Erythroblast (primary cell): ENCODE results near the gene FAM219A.
A peak's percentile ranks its signal among the peaks of the same experiment; 100 is the strongest.
"Not testable (repeated sequence)": the region's sequence is repeated elsewhere in the genome, so short reads cannot be mapped to it uniquely, and the experiment has no call there.

ENCODE experiments used
- DNase-seq, 2 experiments: peaks; one replicate each; lab custom pipeline; 2025; lab: John Stamatoyannopoulos, UW
- GATA1 ChIP-seq: IDR thresholded peaks from 2 replicates; pipeline ENCODE4 v1.6.1; 2011; ENCODE audit warnings: low read depth, mild to moderate bottlenecking, control low read depth, low read length, moderate library complexity
- POLR2A ChIP-seq: IDR thresholded peaks from 2 replicates; pipeline ENCODE4 v1.6.1; 2011; ENCODE audit warnings: mild to moderate bottlenecking, low read length

Gene FAM219A

DNA sequence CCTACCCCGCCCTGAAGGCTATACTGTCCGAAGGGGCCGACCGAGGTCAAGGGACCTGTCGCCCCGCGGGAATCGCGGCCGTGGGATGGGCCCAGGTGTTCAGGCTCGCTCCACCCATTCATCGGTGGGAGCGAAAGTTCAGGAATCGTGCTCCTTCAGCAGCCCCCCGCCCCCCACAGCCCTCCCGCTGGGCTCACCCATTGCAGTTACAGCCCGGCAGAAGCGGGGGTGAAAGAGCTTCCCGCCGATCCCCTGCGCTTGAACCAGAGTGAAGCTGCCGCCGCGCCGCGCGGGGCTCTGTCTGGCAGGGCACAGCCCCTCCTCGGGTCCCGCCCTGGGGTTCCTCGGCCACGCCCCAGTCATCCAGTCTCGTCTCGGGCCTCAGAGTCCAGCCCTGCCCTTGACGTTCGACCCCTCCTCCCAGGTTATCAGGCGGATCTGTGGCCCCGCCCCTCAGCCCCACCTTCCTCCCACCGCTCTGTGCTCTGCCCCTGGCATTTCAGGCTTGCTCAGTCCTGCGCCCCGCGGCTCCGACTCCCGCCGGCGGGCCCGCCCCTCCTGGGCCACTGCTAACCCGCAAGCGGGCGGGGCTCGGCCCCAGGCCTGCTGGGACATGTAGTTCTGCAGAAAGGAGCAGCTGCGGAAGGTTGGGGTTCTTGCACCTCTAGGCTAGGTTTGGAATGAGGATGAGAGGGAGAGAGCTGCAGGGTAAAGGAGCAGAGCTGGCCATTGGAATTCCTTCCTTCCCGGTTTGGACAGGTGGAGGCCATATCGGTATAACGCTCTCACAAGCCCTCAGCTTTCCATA, 81.6 kb downstream of the FAM219A start, which contains the start of gene MYORG:
Gene MYORG, minus strand, starts transcription at position 303 of the 808 bp plus-strand sequence. CDS start 3,955 bp downstream, outside the sequence.
- peak; percentile 92 for DNase-seq
- TF ChIP-seq POLR2A (no peak), GATA1 (no peak)

GRCh38 chr9:34375901-34376595, 82.3 kb downstream of the FAM219A start:
- TF ChIP-seq POLR2A (no peak), GATA1 (no peak)
- peak in 1 of 2 experiments; percentile 40 for DNase-seq

DNA sequence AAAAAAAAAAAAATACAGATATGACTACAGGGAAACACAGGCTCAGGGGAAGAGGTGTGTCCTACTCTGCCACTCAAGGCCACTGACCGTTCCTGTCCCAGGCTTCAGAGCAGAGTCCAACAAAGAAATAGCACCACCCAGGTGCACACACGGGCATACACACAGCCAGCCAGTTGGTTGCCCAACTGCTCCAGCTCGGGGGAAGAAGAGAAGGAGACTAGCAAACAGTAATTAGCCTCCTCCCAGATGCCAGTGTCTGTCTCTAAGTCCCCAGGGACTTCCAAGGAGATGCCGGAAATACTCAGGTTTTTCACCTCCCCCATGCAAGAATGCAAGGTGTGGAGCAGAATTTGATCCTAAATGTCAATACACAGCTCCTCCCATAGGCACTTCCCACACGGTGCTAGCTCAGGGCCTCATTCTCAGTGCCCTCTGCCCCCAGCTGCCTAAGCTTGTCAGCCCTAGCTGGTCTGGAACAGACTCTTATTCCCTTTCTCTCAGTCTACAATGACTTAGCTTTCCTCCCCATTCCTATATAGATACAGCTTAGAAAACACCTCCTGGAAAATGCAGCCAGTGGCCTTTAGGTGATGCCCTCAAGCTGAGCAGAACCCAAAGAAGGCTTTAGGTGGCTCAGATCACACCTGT, 83.3 kb downstream of the FAM219A start:
- no peak for DNase-seq
- TF ChIP-seq GATA1 = no peak
- TF ChIP-seq POLR2A = no peak

GRCh38 chr9:34374339-34374738, 84.0 kb downstream of the FAM219A start:
- no peak for TF ChIP-seq GATA1
- no peak for TF ChIP-seq POLR2A
- no peak for DNase-seq

- no peak for TF ChIP-seq GATA1
- TF ChIP-seq POLR2A = no peak
- no peak for DNase-seq
These were observed 84.6 kb downstream of the FAM219A start for GRCh38 chr9:34373749-34374148.

- TF ChIP-seq GATA1 (no peak), POLR2A (no peak)
These were observed 85.8 kb downstream of the FAM219A start for GRCh38 chr9:34372467-34373011.

GRCh38 chr9:34371886-34372466, 86.4 kb downstream of the FAM219A start:
- TF ChIP-seq GATA1 (no peak), POLR2A (no peak)
- no peak for DNase-seq

More at GRCh38 chr9:34372467-34373011, 85.8 kb downstream of the FAM219A start:
- DNase-seq = no peak

GRCh38 chr9:34370970-34371880, 87.1 kb downstream of the FAM219A start:
- TF ChIP-seq GATA1 = no peak
- no peak for TF ChIP-seq POLR2A
- peak; percentile 28 to 39 for DNase-seq

DNA sequence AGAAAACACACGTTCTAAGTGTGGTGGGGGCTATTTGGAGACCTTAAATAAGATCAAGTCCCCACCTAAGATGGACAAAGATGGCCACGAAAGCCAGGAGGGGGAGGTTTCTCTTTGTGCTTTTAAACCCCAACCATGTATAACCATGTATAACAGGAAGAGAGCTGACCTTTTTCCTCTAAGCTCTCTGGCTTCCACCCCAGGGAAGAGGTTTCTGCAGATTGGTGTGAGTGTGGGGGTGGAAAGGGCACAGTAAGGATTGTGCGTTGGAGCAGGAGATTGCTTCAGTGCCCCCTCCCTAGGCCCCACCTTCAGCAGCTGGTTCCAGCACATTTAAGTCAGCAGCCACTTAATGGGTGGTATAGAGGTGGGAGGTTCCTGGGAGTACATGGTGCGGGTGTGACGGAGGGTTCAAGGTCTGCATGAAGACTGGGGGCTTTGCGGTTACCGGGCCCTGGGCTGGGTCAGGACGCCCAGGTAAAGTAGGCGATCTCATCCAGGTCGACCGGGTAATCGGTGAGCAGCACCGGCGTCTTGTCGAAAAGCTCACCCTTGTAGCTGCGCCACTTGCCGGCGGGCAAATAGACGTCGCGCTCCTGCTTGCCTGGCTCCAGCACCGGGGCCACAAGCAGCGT, 87.9 kb downstream of the FAM219A start:
- no peak for DNase-seq
- TF ChIP-seq GATA1 (no peak), POLR2A (no peak)

DNA sequence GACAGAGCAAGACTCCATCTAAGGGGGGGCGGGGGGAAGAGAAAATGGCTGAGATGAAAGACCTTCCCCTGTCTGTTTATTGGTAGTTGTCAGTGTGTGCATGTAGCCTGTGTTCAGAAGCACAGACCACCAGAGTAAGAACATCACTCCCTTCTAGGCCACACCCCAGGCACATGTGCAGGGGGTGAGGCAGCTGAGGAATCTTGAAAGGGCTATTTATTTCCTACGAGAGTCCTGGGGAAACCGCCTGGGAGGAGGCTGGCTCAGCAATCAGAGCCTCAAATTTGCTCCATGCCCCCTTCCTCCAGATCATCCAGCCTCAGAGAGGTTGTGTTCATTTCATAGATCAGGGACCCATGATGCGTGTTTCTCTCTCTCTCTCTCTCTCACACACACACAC, 88.7 kb downstream of the FAM219A start:
- no peak for DNase-seq
- no peak for TF ChIP-seq POLR2A
- TF ChIP-seq GATA1 = no peak

DNA sequence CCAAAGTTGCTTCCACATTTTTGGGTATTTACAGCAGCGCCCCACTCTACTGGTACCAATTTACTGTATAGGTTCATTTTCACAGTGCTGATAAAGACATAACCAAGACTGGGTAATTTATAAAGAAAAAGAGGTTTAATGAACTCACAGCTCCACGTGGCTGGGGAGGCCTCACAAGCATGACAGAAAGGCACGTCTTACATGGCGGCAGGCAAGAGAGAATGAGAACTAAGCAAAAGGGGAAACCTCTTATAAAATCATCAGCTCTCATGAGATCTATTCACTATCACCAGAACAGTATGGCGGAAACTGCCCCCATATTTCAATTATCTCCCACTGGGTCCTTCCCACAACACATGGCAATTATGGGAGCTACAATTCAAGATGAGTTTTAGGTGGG, 89.6 kb downstream of the FAM219A start:
- DNase-seq = not testable (repeated sequence)

- DNase-seq = not testable (repeated sequence)
These were observed 90.5 kb downstream of the FAM219A start for GRCh38 chr9:34367751-34368410.
